Measurements from ENCODE around the gene IL2RA.

- TF ChIP-seq, protein P1, sequence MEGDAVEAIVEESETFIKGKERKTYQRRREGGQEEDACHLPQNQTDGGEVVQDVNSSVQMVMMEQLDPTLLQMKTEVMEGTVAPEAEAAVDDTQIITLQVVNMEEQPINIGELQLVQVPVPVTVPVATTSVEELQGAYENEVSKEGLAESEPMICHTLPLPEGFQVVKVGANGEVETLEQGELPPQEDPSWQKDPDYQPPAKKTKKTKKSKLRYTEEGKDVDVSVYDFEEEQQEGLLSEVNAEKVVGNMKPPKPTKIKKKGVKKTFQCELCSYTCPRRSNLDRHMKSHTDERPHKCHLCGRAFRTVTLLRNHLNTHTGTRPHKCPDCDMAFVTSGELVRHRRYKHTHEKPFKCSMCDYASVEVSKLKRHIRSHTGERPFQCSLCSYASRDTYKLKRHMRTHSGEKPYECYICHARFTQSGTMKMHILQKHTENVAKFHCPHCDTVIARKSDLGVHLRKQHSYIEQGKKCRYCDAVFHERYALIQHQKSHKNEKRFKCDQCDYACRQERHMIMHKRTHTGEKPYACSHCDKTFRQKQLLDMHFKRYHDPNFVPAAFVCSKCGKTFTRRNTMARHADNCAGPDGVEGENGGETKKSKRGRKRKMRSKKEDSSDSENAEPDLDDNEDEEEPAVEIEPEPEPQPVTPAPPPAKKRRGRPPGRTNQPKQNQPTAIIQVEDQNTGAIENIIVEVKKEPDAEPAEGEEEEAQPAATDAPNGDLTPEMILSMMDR (IDR thresholded peaks at IDR 0.05) = no peak
- no peak for TF ChIP-seq POLR2A (IDR thresholded peaks at IDR 0.05)
These were observed 38.2 kb upstream of the IL2RA start for GRCh38 chr10:6100370-6100769.

Data from breast epithelium (tissue), 3 donors.